HEK293 (cell line): ENCODE measurements around the gene FAR1.

ENCODE experiments used
- GLIS1 ChIP-seq: fragments of 450-650 bp; formaldehyde crosslinking; IDR thresholded peaks from 2 replicates; pipeline ENCODE4 v1.5.1; 2016; ENCODE audit warnings: missing biosample characterization, missing genetic modification characterization
- GLIS2 ChIP-seq: fragments of 450-650 bp; formaldehyde crosslinking; IDR thresholded peaks from 2 replicates; pipeline ENCODE4 v1.5.1; 2016; ENCODE audit warnings: missing biosample characterization, missing genetic modification characterization
- KLF9 ChIP-seq: fragments of 450-650 bp; formaldehyde crosslinking; IDR thresholded peaks from 2 replicates; pipeline ENCODE4 v1.5.1; 2016; ENCODE audit warnings: missing biosample characterization, missing genetic modification characterization, low read depth
- MEIS1 ChIP-seq: sonication (generic); formaldehyde crosslinking; IDR thresholded peaks from 2 replicates; pipeline ENCODE4 v1.8.1; 2022; ENCODE audit warnings: missing genetic modification reagents, mild to moderate bottlenecking, borderline replicate concordance
- PRDM1 ChIP-seq: fragments of 450-650 bp; formaldehyde crosslinking; IDR thresholded peaks from 2 replicates; pipeline ENCODE4; 2016; ENCODE audit warnings: missing biosample characterization, missing genetic modification characterization
- YY1 ChIP-seq: fragments of 450-650 bp; formaldehyde crosslinking; IDR thresholded peaks from 2 replicates; pipeline ENCODE4 v1.5.1; 2018; ENCODE audit warnings: missing biosample characterization, missing genetic modification characterization
- YY2 ChIP-seq: fragments of 450-650 bp; formaldehyde crosslinking; IDR thresholded peaks from 2 replicates; pipeline ENCODE4 v1.5.1; 2016; ENCODE audit warnings: missing biosample characterization, missing genetic modification characterization
- ZBTB10 ChIP-seq: fragments of 450-650 bp; formaldehyde crosslinking; IDR thresholded peaks from 2 replicates; pipeline ENCODE4 v1.5.1; 2016; ENCODE audit warnings: missing biosample characterization, missing genetic modification characterization
- ZIC2 ChIP-seq: fragments of 450-650 bp; formaldehyde crosslinking; IDR thresholded peaks from 2 replicates; pipeline ENCODE4 v1.5.1; 2016; ENCODE audit warnings: missing biosample characterization, missing genetic modification characterization
- ZNF335 ChIP-seq: fragments of 450-650 bp; formaldehyde crosslinking; conservative IDR thresholded peaks from 2 replicates; pipeline ENCODE4 v1.5.1; 2016; ENCODE audit warnings: missing biosample characterization, missing genetic modification characterization
- ZNF350 ChIP-seq: fragments of 450-650 bp; formaldehyde crosslinking; IDR thresholded peaks from 2 replicates; pipeline ENCODE4 v1.5.0; 2017; ENCODE audit warnings: missing biosample characterization, mild to moderate bottlenecking, missing genetic modification characterization
- ZNF391 ChIP-seq: fragments of 450-650 bp; formaldehyde crosslinking; IDR thresholded peaks from 2 replicates; pipeline ENCODE4 v1.5.1; 2016; ENCODE audit warnings: low read depth, missing biosample characterization, missing genetic modification characterization, borderline replicate concordance
- ZNF394 ChIP-seq: fragments of 450-650 bp; formaldehyde crosslinking; IDR thresholded peaks from 2 replicates; pipeline ENCODE4 v1.5.1; 2016; ENCODE audit warnings: missing biosample characterization, missing genetic modification characterization, mild to moderate bottlenecking, moderate library complexity, borderline replicate concordance
- ZNF501 ChIP-seq: fragments of 450-650 bp; formaldehyde crosslinking; IDR thresholded peaks from 2 replicates; pipeline ENCODE4 v1.5.1; 2016; ENCODE audit warnings: missing biosample characterization, missing genetic modification characterization
- ZNF521 ChIP-seq: fragments of 450-650 bp; formaldehyde crosslinking; IDR thresholded peaks from 2 replicates; pipeline ENCODE4 v1.5.1; 2017; ENCODE audit warnings: missing biosample characterization, mild to moderate bottlenecking, missing genetic modification characterization
- ZNF529 ChIP-seq: fragments of 450-650 bp; formaldehyde crosslinking; IDR thresholded peaks from 2 replicates; pipeline ENCODE4 v1.5.1; 2017; ENCODE audit warnings: missing genetic modification characterization, missing biosample characterization; ENCODE audit not compliant: insufficient replicate concordance
- ZNF76 ChIP-seq: fragments of 450-650 bp; formaldehyde crosslinking; IDR thresholded peaks from 2 replicates; pipeline ENCODE4; 2016; ENCODE audit warnings: low read depth, missing biosample characterization, missing genetic modification characterization, borderline replicate concordance
- ZNF791 ChIP-seq: fragments of 450-650 bp; formaldehyde crosslinking; IDR thresholded peaks from 2 replicates; pipeline ENCODE4 v1.5.1; 2016; ENCODE audit warnings: missing biosample characterization, missing genetic modification characterization
- TF ChIP-seq, protein P1 (sequence below): fragments of 450-650 bp; formaldehyde crosslinking; IDR thresholded peaks from 2 replicates; pipeline ENCODE4 v1.5.1; 2016; ENCODE audit warnings: missing biosample characterization, missing genetic modification characterization, borderline replicate concordance
- TF ChIP-seq, protein P2 (sequence below): fragments of 450-650 bp; formaldehyde crosslinking; conservative IDR thresholded peaks from 2 replicates; pipeline ENCODE4 v1.5.1; 2016; ENCODE audit warnings: low read depth, missing biosample characterization, missing genetic modification characterization
- TF ChIP-seq, protein P3 (sequence below): fragments of 450-650 bp; formaldehyde crosslinking; IDR thresholded peaks from 2 replicates; pipeline ENCODE4 v1.5.1; 2016; ENCODE audit warnings: missing biosample characterization, missing genetic modification characterization

The FAR1 gene

DNA sequence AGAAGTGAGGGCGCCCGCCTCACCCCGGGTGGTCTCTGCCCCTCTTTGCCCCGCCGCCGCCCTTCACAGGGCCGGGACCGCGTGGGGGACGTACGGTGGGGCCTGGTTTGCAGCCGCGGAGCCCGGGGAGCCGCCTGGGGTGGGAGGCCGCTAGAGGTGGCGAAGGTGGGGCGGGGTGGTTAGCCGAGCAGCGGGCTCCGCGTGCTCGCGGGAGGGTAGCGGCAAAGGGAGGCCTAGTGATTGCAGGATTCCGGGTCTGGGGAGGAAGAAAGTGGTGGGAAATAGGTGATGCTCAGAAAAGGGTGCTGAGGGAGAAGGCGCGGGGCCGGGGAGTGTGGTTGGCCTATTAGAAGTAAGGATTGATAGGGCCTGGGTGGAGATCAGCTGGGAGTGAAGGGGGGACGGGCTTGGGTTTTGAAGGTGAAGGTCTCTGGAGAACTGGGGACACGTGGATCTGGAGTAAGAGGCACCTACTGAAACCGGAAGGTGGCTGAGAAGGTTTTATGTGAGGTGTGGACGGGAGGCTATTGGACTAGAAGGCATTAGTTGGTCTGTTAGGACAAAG, 571 bp downstream of the FAR1 start (continued):
- TF ChIP-seq ZNF350 (tag by site-specific recombination), result no peak
- TF ChIP-seq, protein P1, sequence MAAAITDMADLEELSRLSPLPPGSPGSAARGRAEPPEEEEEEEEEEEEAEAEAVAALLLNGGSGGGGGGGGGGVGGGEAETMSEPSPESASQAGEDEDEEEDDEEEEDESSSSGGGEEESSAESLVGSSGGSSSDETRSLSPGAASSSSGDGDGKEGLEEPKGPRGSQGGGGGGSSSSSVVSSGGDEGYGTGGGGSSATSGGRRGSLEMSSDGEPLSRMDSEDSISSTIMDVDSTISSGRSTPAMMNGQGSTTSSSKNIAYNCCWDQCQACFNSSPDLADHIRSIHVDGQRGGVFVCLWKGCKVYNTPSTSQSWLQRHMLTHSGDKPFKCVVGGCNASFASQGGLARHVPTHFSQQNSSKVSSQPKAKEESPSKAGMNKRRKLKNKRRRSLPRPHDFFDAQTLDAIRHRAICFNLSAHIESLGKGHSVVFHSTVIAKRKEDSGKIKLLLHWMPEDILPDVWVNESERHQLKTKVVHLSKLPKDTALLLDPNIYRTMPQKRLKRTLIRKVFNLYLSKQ (tag by site-specific recombination), result no peak
- TF ChIP-seq ZNF76 (tag by site-specific recombination), result peak; percentile 12; the same call in 1 of the 2 replicates
- no peak for TF ChIP-seq MEIS1 (CRISPR knock-in tag)
- TF ChIP-seq ZNF521 (tag by site-specific recombination), result no peak
- peak; percentile 66 for TF ChIP-seq GLIS2 (tag by site-specific recombination)
- TF ChIP-seq PRDM1, result peak; percentile 41; the same call in 1 of the 2 replicates
- 0 out of 2 replicates have a peak, but pooled peaks have one; percentile 22 for TF ChIP-seq YY1 (tag by site-specific recombination)
- TF ChIP-seq YY2 (tag by site-specific recombination), result no peak
- no peak for TF ChIP-seq ZNF529
- TF ChIP-seq, protein P2, sequence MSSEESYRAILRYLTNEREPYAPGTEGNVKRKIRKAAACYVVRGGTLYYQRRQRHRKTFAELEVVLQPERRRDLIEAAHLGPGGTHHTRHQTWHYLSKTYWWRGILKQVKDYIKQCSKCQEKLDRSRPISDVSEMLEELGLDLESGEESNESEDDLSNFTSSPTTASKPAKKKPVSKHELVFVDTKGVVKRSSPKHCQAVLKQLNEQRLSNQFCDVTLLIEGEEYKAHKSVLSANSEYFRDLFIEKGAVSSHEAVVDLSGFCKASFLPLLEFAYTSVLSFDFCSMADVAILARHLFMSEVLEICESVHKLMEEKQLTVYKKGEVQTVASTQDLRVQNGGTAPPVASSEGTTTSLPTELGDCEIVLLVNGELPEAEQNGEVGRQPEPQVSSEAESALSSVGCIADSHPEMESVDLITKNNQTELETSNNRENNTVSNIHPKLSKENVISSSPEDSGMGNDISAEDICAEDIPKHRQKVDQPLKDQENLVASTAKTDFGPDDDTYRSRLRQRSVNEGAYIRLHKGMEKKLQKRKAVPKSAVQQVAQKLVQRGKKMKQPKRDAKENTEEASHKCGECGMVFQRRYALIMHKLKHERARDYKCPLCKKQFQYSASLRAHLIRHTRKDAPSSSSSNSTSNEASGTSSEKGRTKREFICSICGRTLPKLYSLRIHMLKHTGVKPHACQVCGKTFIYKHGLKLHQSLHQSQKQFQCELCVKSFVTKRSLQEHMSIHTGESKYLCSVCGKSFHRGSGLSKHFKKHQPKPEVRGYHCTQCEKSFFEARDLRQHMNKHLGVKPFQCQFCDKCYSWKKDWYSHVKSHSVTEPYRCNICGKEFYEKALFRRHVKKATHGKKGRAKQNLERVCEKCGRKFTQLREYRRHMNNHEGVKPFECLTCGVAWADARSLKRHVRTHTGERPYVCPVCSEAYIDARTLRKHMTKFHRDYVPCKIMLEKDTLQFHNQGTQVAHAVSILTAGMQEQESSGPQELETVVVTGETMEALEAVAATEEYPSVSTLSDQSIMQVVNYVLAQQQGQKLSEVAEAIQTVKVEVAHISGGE (tag by site-specific recombination), result peak; percentile 37; the same call in 1 of the 2 replicates
- TF ChIP-seq, protein P3, sequence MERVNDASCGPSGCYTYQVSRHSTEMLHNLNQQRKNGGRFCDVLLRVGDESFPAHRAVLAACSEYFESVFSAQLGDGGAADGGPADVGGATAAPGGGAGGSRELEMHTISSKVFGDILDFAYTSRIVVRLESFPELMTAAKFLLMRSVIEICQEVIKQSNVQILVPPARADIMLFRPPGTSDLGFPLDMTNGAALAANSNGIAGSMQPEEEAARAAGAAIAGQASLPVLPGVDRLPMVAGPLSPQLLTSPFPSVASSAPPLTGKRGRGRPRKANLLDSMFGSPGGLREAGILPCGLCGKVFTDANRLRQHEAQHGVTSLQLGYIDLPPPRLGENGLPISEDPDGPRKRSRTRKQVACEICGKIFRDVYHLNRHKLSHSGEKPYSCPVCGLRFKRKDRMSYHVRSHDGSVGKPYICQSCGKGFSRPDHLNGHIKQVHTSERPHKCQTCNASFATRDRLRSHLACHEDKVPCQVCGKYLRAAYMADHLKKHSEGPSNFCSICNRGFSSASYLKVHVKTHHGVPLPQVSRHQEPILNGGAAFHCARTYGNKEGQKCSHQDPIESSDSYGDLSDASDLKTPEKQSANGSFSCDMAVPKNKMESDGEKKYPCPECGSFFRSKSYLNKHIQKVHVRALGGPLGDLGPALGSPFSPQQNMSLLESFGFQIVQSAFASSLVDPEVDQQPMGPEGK (tag by site-specific recombination), result peak; percentile 60; the same call in 1 of the 2 replicates
- TF ChIP-seq GLIS1 (tag by site-specific recombination), result peak; percentile 69
- TF ChIP-seq ZNF391 (tag by site-specific recombination), result peak; percentile 14; the same call in 1 of the 2 replicates
- peak; percentile 63 for TF ChIP-seq ZNF335
- no peak for TF ChIP-seq ZNF394 (tag by site-specific recombination)
- peak; percentile 42; the same call in 1 of the 2 replicates for TF ChIP-seq ZBTB10 (tag by site-specific recombination)
- 0 out of 2 replicates have a peak, but pooled peaks have one; percentile 37 for TF ChIP-seq ZNF501
- no peak for TF ChIP-seq ZNF791 (tag by site-specific recombination)
- TF ChIP-seq ZIC2 (tag by site-specific recombination), result 0 out of 2 replicates have a peak, but pooled peaks have one; percentile 35
- TF ChIP-seq KLF9, result peak; percentile 40
